Hippocampal formation (tissue), 2 donors: Measurements from ENCODE around the gene ENTPD8.
A peak's percentile ranks its signal among the peaks of the same experiment; 100 is the strongest.

Source experiments
- DNase-seq, 2 donors: peaks; one replicate each; lab custom pipeline; 2025; lab: John Stamatoyannopoulos, UW

The ENTPD8 gene

GRCh38 chr9:137447722-137448601 is 6.8 kb upstream of the ENTPD8 start:
- no peak for DNase-seq

- DNase-seq = peak in 1 of 2 donors; percentile 22
These were observed 5.8 kb upstream of the ENTPD8 start for GRCh38 chr9:137446851-137447471.

GRCh38 chr9:137445930-137446431 is 4.8 kb upstream of the ENTPD8 start:
- DNase-seq = no peak

- peak in 1 of 2 donors; percentile 44 for DNase-seq
These were observed 4.2 kb upstream of the ENTPD8 start for GRCh38 chr9:137445275-137445807.

GRCh38 chr9:137444106-137444790 is 3.1 kb upstream of the ENTPD8 start:
- no peak for DNase-seq

- no peak for DNase-seq
These were observed 771 bp upstream of the ENTPD8 start for GRCh38 chr9:137441935-137442321.

GRCh38 chr9:137439158-137439714 is 1.9 kb downstream of the ENTPD8 start:
- DNase-seq = no peak

- no peak for DNase-seq
These were observed 2.5 kb downstream of the ENTPD8 start for GRCh38 chr9:137438591-137439157.

GRCh38 chr9:137437691-137438590 is 3.2 kb downstream of the ENTPD8 start:
- DNase-seq = no peak

- DNase-seq = no peak
These were observed 4.2 kb downstream of the ENTPD8 start for GRCh38 chr9:137436761-137437600.

- no peak for DNase-seq
These were observed 5.0 kb downstream of the ENTPD8 start for GRCh38 chr9:137435980-137436760.

GRCh38 chr9:137435381-137435891 is 5.7 kb downstream of the ENTPD8 start:
- no peak for DNase-seq

GRCh38 chr9:137434498-137435380 is 6.4 kb downstream of the ENTPD8 start:
- DNase-seq = no peak

- DNase-seq = no peak
These were observed 7.2 kb downstream of the ENTPD8 start for GRCh38 chr9:137433916-137434431.

- no peak for DNase-seq
These were observed 7.7 kb downstream of the ENTPD8 start for GRCh38 chr9:137433349-137433915.

GRCh38 chr9:137432687-137433348 is 8.3 kb downstream of the ENTPD8 start:
- DNase-seq = no peak
